GM13977 (cell line): ENCODE measurements around the gene PREB.

ENCODE experiments used
- DNase-seq: peaks from one replicate; pipeline ENCODE4 v3.0.0; 2012; ENCODE audit warnings: low spot score
- in situ Hi-C: fragments of 300-500 bp; cut with MboI; formaldehyde crosslinking; loops from one replicate; pipeline ENCODE4 v1.12.0; 2022; ENCODE audit warnings: low sequenced_read_pairs, low pct_unique_long_range_greater_than_20kb, mixed read lengths, inconsistent platforms; ENCODE audit not compliant: unreplicated experiment
- TF ChIP-seq, protein P1 (sequence below): IDR thresholded peaks from 2 replicates; pipeline ENCODE4 v1.5.1; 2012; ENCODE audit warnings: mild to moderate bottlenecking, control low read depth; ENCODE audit not compliant: insufficient read depth; ENCODE audit errors: extremely low read depth, missing control alignments

Gene PREB

GRCh38 chr2:27143285-27143684 is 8.8 kb upstream of the PREB start:
- in situ Hi-C loops = no loop called here
- no peak for DNase-seq
- TF ChIP-seq, protein P1, sequence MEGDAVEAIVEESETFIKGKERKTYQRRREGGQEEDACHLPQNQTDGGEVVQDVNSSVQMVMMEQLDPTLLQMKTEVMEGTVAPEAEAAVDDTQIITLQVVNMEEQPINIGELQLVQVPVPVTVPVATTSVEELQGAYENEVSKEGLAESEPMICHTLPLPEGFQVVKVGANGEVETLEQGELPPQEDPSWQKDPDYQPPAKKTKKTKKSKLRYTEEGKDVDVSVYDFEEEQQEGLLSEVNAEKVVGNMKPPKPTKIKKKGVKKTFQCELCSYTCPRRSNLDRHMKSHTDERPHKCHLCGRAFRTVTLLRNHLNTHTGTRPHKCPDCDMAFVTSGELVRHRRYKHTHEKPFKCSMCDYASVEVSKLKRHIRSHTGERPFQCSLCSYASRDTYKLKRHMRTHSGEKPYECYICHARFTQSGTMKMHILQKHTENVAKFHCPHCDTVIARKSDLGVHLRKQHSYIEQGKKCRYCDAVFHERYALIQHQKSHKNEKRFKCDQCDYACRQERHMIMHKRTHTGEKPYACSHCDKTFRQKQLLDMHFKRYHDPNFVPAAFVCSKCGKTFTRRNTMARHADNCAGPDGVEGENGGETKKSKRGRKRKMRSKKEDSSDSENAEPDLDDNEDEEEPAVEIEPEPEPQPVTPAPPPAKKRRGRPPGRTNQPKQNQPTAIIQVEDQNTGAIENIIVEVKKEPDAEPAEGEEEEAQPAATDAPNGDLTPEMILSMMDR = no peak

DNA sequence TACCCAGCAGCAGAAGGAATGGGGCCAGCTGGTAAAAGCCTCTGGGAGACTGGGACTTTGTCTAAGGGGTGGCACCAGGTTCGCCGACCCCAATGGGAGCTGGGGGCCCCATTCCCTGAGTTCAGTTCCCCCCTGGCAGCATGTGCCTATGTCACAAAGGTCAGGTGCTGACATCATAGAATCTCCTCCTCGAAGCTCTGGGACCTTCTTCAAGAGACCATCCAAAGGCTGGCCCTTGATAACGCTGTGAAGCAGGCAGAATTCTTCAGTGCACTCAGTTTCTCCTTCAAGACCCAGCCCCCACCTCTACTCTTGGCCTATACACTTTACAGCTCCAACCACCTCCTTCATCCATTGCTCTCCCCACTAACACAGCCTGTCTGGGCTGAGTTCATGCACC is 4.9 kb upstream of the PREB start, which contains the start of gene PRR30:
Gene PRR30 (minus strand): TSS at position 101 of the 400 bp plus-strand sequence. CDS start 1,081 bp downstream, outside the sequence.
- TF ChIP-seq, protein P1 = no peak
- in situ Hi-C loops = no loop called here

DNA sequence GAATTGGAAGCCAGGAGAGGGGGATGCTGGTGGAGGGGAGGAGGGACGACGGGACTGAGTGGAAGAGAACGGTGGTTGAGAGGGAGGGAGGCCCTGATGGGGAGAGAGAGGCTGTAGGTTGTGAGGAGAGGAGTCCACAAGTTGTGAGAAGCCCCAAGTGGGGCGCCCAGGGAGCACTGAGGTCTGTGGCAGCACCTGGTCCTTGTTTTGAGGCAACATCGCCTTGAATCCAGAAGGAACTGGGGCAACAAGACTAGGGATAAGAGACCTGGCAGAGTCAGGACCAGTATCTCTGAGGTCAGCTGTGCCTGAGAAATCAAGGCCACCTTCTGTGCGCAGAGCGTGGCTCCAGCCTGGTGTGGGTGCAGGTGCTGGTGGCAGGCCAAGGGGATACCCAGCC is 3.7 kb upstream of the PREB start:
- DNase-seq = no peak
- in situ Hi-C loops = no loop called here
- TF ChIP-seq, protein P1 = no peak

More for the DNA sequence above, 4.9 kb upstream of the PREB start, which contains the start of gene PRR30:
- no peak for DNase-seq

- in situ Hi-C loops = no loop called here
- DNase-seq = no peak
- TF ChIP-seq, protein P1 = no peak
These were observed 3.0 kb upstream of the PREB start for GRCh38 chr2:27137322-27137935.

- in situ Hi-C loops = no loop called here
- TF ChIP-seq, protein P1 = no peak
- DNase-seq = no peak
These were observed 2.3 kb upstream of the PREB start for GRCh38 chr2:27136751-27137150.

DNA sequence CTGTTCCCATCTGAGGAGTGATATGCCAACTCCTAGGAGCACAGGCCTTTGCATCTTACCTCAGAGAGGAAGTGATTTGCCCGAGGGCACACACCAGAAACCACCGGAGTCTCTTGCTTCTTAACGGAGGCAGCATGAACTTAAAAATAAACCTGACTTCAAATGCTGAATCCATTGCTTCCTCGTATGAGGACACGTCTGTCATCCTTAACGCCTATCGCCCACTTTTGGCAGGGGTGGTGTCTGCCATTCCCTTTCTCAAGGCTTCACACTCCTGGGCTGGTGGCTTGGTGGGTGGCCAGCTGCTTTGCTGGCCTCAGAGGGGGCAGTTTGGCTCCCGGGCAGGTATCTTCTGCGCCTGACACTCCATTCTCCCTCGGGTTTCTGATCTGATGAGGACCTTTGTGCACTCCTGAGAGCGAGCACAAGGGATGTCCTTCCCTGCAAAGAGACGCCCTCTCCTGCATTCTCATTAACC is 1.1 kb upstream of the PREB start:
- in situ Hi-C loops = no loop called here
- DNase-seq = no peak
- TF ChIP-seq, protein P1 = no peak
